Neural progenitor cell (in vitro differentiated cells): ENCODE data around the gene VPS72. TPM values are rescaled to one million over a fixed set of nuclear protein-coding genes. Genes with fewer than 3 reads are reported as not detected.

Experiments
- DNase-seq: peaks from one replicate; pipeline ENCODE4 v3.0.0-alpha.2; 2016; ENCODE audit warnings: low spot score
- H2AFZ ChIP-seq: fragments of 200-600 bp; sonication (generic); replicated peaks from 2 replicates; pipeline ENCODE4 v1.6.1; 2016; ENCODE audit warnings: antibody characterized with exemption
- H3F3A ChIP-seq: fragments of 200-600 bp; sonication (generic); 2 replicates; pipeline ENCODE4 v1.6.1; 2016; ENCODE audit warnings: antibody characterized with exemption, low read depth
- H3K27ac ChIP-seq: fragments of 200-600 bp; sonication (generic); 2 replicates; pipeline ENCODE4 v1.5.1; 2016; ENCODE audit warnings: mild to moderate bottlenecking
- H3K27me3 ChIP-seq: fragments of 200-600 bp; sonication (generic); 2 replicates; pipeline ENCODE4 v1.6.1; 2016; ENCODE audit warnings: mild to moderate bottlenecking, moderate library complexity
- H3K36me3 ChIP-seq: fragments of 200-600 bp; sonication (generic); 2 replicates; pipeline ENCODE4 v1.5.1; 2016
- H3K4me1 ChIP-seq: fragments of 200-600 bp; sonication (generic); 2 replicates; pipeline ENCODE4 v1.6.1; 2016; ENCODE audit warnings: mixed run types
- H3K4me2 ChIP-seq: fragments of 200-600 bp; sonication (generic); 2 replicates; pipeline ENCODE4 v1.6.1; 2016
- H3K4me3 ChIP-seq: fragments of 200-600 bp; sonication (generic); 2 replicates; pipeline ENCODE4 v1.5.1; 2016
- H3K79me2 ChIP-seq: fragments of 200-600 bp; sonication (generic); 2 replicates; pipeline ENCODE4 v1.6.1; 2016; ENCODE audit warnings: low read depth
- H3K9ac ChIP-seq: fragments of 200-600 bp; sonication (generic); 2 replicates; pipeline ENCODE4 v1.6.1; 2016
- H3K9me3 ChIP-seq: fragments of 200-600 bp; sonication (generic); 2 replicates; pipeline ENCODE4 v1.5.1; 2016; ENCODE audit warnings: low read depth
- H4K20me1 ChIP-seq: fragments of 200-600 bp; sonication (generic); 2 replicates; pipeline ENCODE4 v1.6.1; 2016; ENCODE audit warnings: low read depth
- H3K27ac Mint-ChIP-seq: 3 replicates; pipeline ENCODE4 v1.8.0; 2021; ENCODE audit warnings: mixed read lengths
- H3K27me3 Mint-ChIP-seq: 2 replicates; pipeline ENCODE4 v1.8.0; 2022; ENCODE audit warnings: low read depth, mild to moderate bottlenecking, inconsistent platforms, moderate library complexity, mixed read lengths; ENCODE audit not compliant: insufficient read depth
- H3K36me3 Mint-ChIP-seq: 3 replicates; pipeline ENCODE4 v1.8.0; 2021; ENCODE audit warnings: mixed read lengths
- H3K4me1 Mint-ChIP-seq: 3 replicates; pipeline ENCODE4 v1.8.0; 2021; ENCODE audit warnings: mixed read lengths
- H3K4me3 Mint-ChIP-seq: 3 replicates; pipeline ENCODE4 v1.8.0; 2021; ENCODE audit warnings: mild to moderate bottlenecking, moderate library complexity, mixed read lengths
- H3K9me3 Mint-ChIP-seq: 3 replicates; pipeline ENCODE4 v1.8.0; 2020; ENCODE audit warnings: mixed read lengths
- CTCF ChIP-seq: fragments of 200-600 bp; sonication (generic); IDR thresholded peaks from 2 replicates; pipeline ENCODE4 v1.5.1; 2017; ENCODE audit warnings: antibody characterized with exemption, mild to moderate bottlenecking
- EZH2 ChIP-seq: fragments of 200-600 bp; sonication (generic); IDR thresholded peaks from 2 replicates; pipeline ENCODE4 v1.6.1; 2017; ENCODE audit warnings: antibody characterized with exemption, mild to moderate bottlenecking, moderate library complexity
- EZH2phosphoT487 ChIP-seq: fragments of 200-600 bp; sonication (generic); IDR thresholded peaks from 2 replicates; pipeline ENCODE4 v1.6.1; 2017; ENCODE audit warnings: antibody characterized with exemption
- total RNA-seq: library from RNA; depleted of rRNA; stranded (reverse); fragments of >200 nt; gene quantifications from 2 replicates; pipeline ENCODE4 v1.2.3, GENCODE V29; 2015; ENCODE audit warnings: low replicate concordance

The VPS72 gene
- total RNA-seq, 1 donor from 2014 or later, result 117 TPM

DNA sequence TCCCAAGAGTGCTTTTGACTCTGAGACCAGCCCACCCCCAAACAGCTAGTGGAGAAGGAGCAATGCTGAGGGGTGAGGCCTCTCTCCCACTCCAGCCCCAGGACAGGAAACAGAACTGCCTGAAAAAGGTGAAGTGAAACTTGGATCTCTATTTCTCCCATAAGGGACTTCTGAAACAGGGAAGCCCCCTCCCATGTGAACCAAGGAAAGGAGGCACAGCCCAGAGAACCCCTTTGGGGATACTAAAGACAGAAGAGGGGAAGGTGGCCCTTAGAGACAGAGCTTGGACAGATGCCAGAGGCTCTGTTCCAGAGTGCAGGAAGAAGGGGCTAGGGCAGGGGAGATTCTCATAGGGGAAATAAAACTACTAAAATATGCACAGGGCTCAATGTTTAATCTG lies 30.6 kb downstream of the VPS72 start:
- Mint-ChIP-seq H3K4me1 (peaks cover 6% of the 10 kb centered on the region), H3K27me3 (peaks cover 3% of the 10 kb centered on the region), H3K9me3 (no peaks in the 10 kb centered on the region), H3K36me3 (peaks cover 20% of the 10 kb centered on the region), H3K4me3 (no peak overlapping the region), H3K27ac (no peak overlapping the region)
- Histone ChIP-seq H3F3A (peaks cover 7% of the 10 kb centered on the region), H3K4me3 (no peak overlapping the region), H3K36me3 (no peaks in the 10 kb centered on the region), H4K20me1 (no peaks in the 10 kb centered on the region), H3K9ac (no peak overlapping the region), H3K9me3 (no peaks in the 10 kb centered on the region), H3K27ac (no peak overlapping the region), H2AFZ (no peak overlapping the region), H3K4me1 (peaks cover 2% of the 10 kb centered on the region), H3K4me2 (no peak overlapping the region), H3K79me2 (peaks cover 5% of the 10 kb centered on the region), H3K27me3 (no peaks in the 10 kb centered on the region)
- no peak for DNase-seq
- TF ChIP-seq EZH2phosphoT487 (no peak), CTCF (no peak), EZH2 (no peak)

GRCh38 chr1:151158751-151159251 lies 31.2 kb downstream of the VPS72 start:
- H4K20me1 ChIP-seq, result no peaks in the 10 kb centered on the region
- H3K4me3 Mint-ChIP-seq, result no peak overlapping the region
- no peak overlapping the region for H3K4me3 ChIP-seq
- no peak for DNase-seq
- no peak overlapping the region for H3K4me2 ChIP-seq
- peaks cover 20% of the 10 kb centered on the region for H3K36me3 Mint-ChIP-seq
- no peaks in the 10 kb centered on the region for H3K9me3 Mint-ChIP-seq
- H3K27me3 ChIP-seq, result no peaks in the 10 kb centered on the region
- H3F3A ChIP-seq, result peaks cover 7% of the 10 kb centered on the region
- TF ChIP-seq EZH2, result no peak
- TF ChIP-seq EZH2phosphoT487, result no peak
- no peak overlapping the region for H2AFZ ChIP-seq
- H3K27me3 Mint-ChIP-seq, result peaks cover 3% of the 10 kb centered on the region
- H3K79me2 ChIP-seq, result no peaks in the 10 kb centered on the region
- no peaks in the 10 kb centered on the region for H3K36me3 ChIP-seq
- no peak overlapping the region for H3K9ac ChIP-seq
- no peaks in the 10 kb centered on the region for H3K9me3 ChIP-seq
- H3K4me1 Mint-ChIP-seq, result peaks cover 2% of the 10 kb centered on the region
- no peaks in the 10 kb centered on the region for H3K4me1 ChIP-seq
- H3K27ac ChIP-seq, result no peak overlapping the region
- no peak overlapping the region for H3K27ac Mint-ChIP-seq

DNA sequence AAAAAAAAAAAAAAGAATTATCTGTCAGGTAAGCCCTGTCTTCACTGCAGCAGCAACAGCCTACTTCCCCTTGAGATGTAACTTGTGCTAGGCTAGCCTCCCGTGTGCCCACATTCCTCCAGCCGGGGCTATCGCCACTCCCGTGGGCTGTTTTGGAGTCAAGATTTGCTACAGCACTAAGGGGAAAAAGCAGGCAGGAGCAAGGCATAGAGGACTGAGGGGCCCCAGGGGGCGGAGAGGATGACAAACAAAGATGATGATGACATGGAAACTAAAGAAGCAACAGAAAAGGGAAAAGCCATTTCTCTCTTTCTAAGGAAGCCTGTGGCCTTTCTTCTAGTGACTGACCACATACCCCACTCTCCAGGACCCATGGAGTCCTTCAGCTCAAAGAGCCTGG lies 31.7 kb downstream of the VPS72 start:
- Histone ChIP-seq H3K79me2 (no peaks in the 10 kb centered on the region), H3K27ac (no peak overlapping the region), H4K20me1 (no peaks in the 10 kb centered on the region), H3K4me1 (no peaks in the 10 kb centered on the region), H3K9ac (no peak overlapping the region), H3K4me2 (no peak overlapping the region), H3F3A (peaks cover 7% of the 10 kb centered on the region), H3K9me3 (no peaks in the 10 kb centered on the region), H3K27me3 (no peaks in the 10 kb centered on the region), H3K36me3 (no peaks in the 10 kb centered on the region), H3K4me3 (no peak overlapping the region), H2AFZ (no peak overlapping the region)
- H3K36me3 Mint-ChIP-seq, result peaks cover 20% of the 10 kb centered on the region
- H3K27ac Mint-ChIP-seq, result no peak overlapping the region
- no peak for DNase-seq
- no peaks in the 10 kb centered on the region for H3K9me3 Mint-ChIP-seq
- no peak for TF ChIP-seq CTCF
- TF ChIP-seq EZH2phosphoT487, result no peak
- no peak for TF ChIP-seq EZH2
- H3K27me3 Mint-ChIP-seq, result peaks cover 3% of the 10 kb centered on the region
- peak overlapping the region; percentile 41 for H3K4me3 Mint-ChIP-seq
- H3K4me1 Mint-ChIP-seq, result peaks cover 2% of the 10 kb centered on the region

DNA sequence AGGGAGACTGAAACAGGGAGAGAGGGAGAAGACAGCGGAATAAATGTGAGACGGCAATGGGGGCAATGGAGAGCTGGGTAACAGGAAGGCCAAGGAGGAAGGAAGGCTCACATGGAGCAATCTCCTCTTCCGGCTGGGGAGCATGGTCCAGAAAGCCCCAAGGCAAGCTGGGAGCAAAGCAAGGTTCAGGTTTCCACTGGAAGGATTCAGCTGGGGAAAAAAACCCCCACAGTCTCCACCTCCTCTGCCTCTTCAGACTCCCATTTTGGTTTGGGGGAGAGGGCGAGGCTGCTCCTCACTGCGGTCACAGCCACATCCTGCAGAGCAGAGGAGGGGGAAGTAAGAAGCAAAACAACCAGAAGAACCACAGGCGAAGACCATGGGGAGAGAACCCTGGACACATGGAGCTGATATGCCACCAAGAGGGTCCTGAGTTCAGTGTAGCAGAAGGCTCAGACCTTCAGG lies 32.9 kb downstream of the VPS72 start:
- Histone ChIP-seq H3K27ac (no peak overlapping the region), H3K27me3 (no peaks in the 10 kb centered on the region), H3K9me3 (no peaks in the 10 kb centered on the region), H4K20me1 (no peaks in the 10 kb centered on the region), H3F3A (peaks cover 7% of the 10 kb centered on the region), H3K4me2 (no peak overlapping the region), H3K36me3 (no peaks in the 10 kb centered on the region), H3K4me3 (no peak overlapping the region), H3K4me1 (no peaks in the 10 kb centered on the region), H2AFZ (no peak overlapping the region), H3K79me2 (no peaks in the 10 kb centered on the region), H3K9ac (no peak overlapping the region)
- no peak for DNase-seq
- TF ChIP-seq EZH2phosphoT487, result no peak
- no peak for TF ChIP-seq EZH2
- TF ChIP-seq CTCF, result no peak
- Mint-ChIP-seq H3K4me1 (peaks cover 2% of the 10 kb centered on the region), H3K9me3 (no peaks in the 10 kb centered on the region), H3K27me3 (peaks cover 3% of the 10 kb centered on the region), H3K4me3 (no peak overlapping the region), H3K36me3 (peaks cover 20% of the 10 kb centered on the region), H3K27ac (peak overlapping the region; percentile 5)
